GM12878 (cell line): ENCODE data around the gene ZNF407. TPM values are rescaled to one million over a fixed set of nuclear protein-coding genes. Genes with fewer than 3 reads are reported as not detected.

Source experiments
- ATAC-seq: fragments of 200-7000 bp; cut with Tn5 transposase; 3 replicates; pipeline ENCODE4 v1.9.1; 2020; ENCODE audit warnings: mild to moderate bottlenecking, moderate library complexity
- BruUV-seq: library from RNA; stranded (reverse); fragments of 400-500 nt; replicated peaks from 2 replicates; lab custom pipeline; 2021; lab: Mats Ljungman, UMichigan
- CTCF ChIA-PET: fragments of 300-600 bp; sonication (Branson Sonifier 250); formaldehyde crosslinking; extraction: SDS; loops from one replicate; lab custom pipeline; 2021; ENCODE audit warnings: inconsistent platforms; lab: Yijun Ruan, JAX
- POLR2A ChIA-PET: fragments of 350-600 bp; formaldehyde crosslinking; extraction: SDS; loops from one replicate; lab custom pipeline; 2021; ENCODE audit warnings: inconsistent platforms; lab: Charles Lee
- RAD21 ChIA-PET: fragments of 300-600 bp; sonication (Branson Sonifier 250); formaldehyde crosslinking; loops from one replicate; lab custom pipeline; 2023; ENCODE audit warnings: antibody characterized with exemption; ENCODE audit not compliant: unreplicated experiment; lab: Charles Lee
- SMC1A ChIA-PET: fragments of 300-600 bp; sonication (Branson Sonifier 250); formaldehyde crosslinking; loops from one replicate; lab custom pipeline; 2023; ENCODE audit not compliant: unreplicated experiment, uncharacterized antibody; lab: Charles Lee
- DNase-seq: peaks from one replicate; pipeline ENCODE4 v3.0.0-alpha.2; 2011; ENCODE audit warnings: low read depth, low spot score
- FAIRE-seq: peaks from 3 replicates; lab custom pipeline; 2011; peaks lifted over from hg19 to GRCh38; lab: Jason Lieb, UNC
- H2AFZ ChIP-seq: 2 replicates; pipeline ENCODE4 v1.6.0; 2011; ENCODE audit warnings: low read depth, low read length, control low read depth; ENCODE audit not compliant: control insufficient read depth
- H3K27ac ChIP-seq: 2 replicates; pipeline ENCODE4 v1.5.1; 2011; ENCODE audit warnings: control low read depth; ENCODE audit not compliant: control insufficient read depth, insufficient read depth
- H3K27me3 ChIP-seq, 2 experiments: replicated peaks in 1 of 2; 2 replicates each; pipeline versions ENCODE4 v1.6.0 to v1.6.1; 2011; ENCODE audit warnings: low read length in 1 of 2; ENCODE audit not compliant: control insufficient read depth in 2 of 2, insufficient read depth in 2 of 2
- H3K36me3 ChIP-seq, 2 experiments: 2 replicates each; pipeline ENCODE4 v1.5.1; 2011; ENCODE audit warnings: low read length in 1 of 2; ENCODE audit not compliant: control insufficient read depth in 2 of 2, insufficient read depth in 2 of 2
- H3K4me1 ChIP-seq: 2 replicates; pipeline ENCODE4 v1.6.1; 2011; ENCODE audit warnings: mild to moderate bottlenecking, low read length, moderate library complexity, mixed read lengths; ENCODE audit not compliant: control insufficient read depth, insufficient read depth
- H3K4me2 ChIP-seq: 2 replicates; pipeline ENCODE4 v1.6.0; 2011; ENCODE audit warnings: control low read depth; ENCODE audit not compliant: control insufficient read depth, insufficient read depth
- H3K4me3 ChIP-seq: fragments of 200-600 bp; sonication (generic); 2 replicates; pipeline ENCODE4 v1.5.1; 2016
- H3K79me2 ChIP-seq: 2 replicates; pipeline ENCODE4 v1.6.0; 2011; ENCODE audit warnings: low read length; ENCODE audit not compliant: control insufficient read depth, insufficient read depth
- H3K9ac ChIP-seq: 2 replicates; pipeline ENCODE4 v1.8.0; 2011; ENCODE audit warnings: low read length, control low read depth, mixed read lengths; ENCODE audit not compliant: control insufficient read depth, insufficient read depth
- H3K9me3 ChIP-seq: replicated peaks from 3 replicates; pipeline ENCODE4 v1.5.1; 2011; ENCODE audit warnings: mild to moderate bottlenecking, low read length; ENCODE audit not compliant: control insufficient read depth, insufficient read depth
- H4K20me1 ChIP-seq: 2 replicates; pipeline ENCODE4 v1.6.0; 2011; ENCODE audit not compliant: control insufficient read depth, insufficient read depth
- BMI1 ChIP-seq: fragments of 450-650 bp; IDR thresholded peaks from 2 replicates; pipeline ENCODE4 v1.6.1; 2016; ENCODE audit warnings: mild to moderate bottlenecking, moderate library complexity, borderline replicate concordance
- CTCF ChIP-seq, 3 experiments: IDR thresholded peaks in 2 of 3; conservative IDR thresholded peaks in 1 of 3; 2 replicates each; pipeline ENCODE4 v1.5.1; 2011; ENCODE audit warnings: low read depth in 3 of 3, low read length in 3 of 3, mild to moderate bottlenecking in 3 of 3, control low read depth in 2 of 3, moderate library complexity in 2 of 3, inconsistent platforms in 1 of 3, mixed read lengths in 1 of 3; ENCODE audit not compliant: control insufficient read depth in 2 of 3, insufficient read depth in 1 of 3; ENCODE audit errors: extremely low read depth in 1 of 3
- JUNB ChIP-seq: IDR thresholded peaks from 2 replicates; pipeline ENCODE4 v1.6.1; 2016; ENCODE audit warnings: antibody characterized with exemption, mild to moderate bottlenecking
- MEF2B ChIP-seq: fragments of 450-650 bp; IDR thresholded peaks from 2 replicates; pipeline ENCODE4 v1.6.1; 2018; ENCODE audit warnings: mild to moderate bottlenecking, moderate library complexity; ENCODE audit not compliant: partially characterized antibody, poor library complexity, severe bottlenecking
- PAX8 ChIP-seq: fragments of 450-650 bp; IDR thresholded peaks from 2 replicates; pipeline ENCODE4 v1.6.1; 2017; ENCODE audit warnings: mild to moderate bottlenecking, moderate library complexity
- RAD21 ChIP-seq: IDR thresholded peaks from 2 replicates; pipeline ENCODE4 v1.6.1; 2011; ENCODE audit warnings: mild to moderate bottlenecking, low read depth, low read length, moderate library complexity; ENCODE audit not compliant: insufficient read depth
- RCOR1 ChIP-seq: conservative IDR thresholded peaks from 2 replicates; pipeline ENCODE4 v1.6.1; 2012; ENCODE audit warnings: low read depth, low read length, improper control_type of control experiment
- RELA ChIP-seq: fragments of 450-650 bp; IDR thresholded peaks from 2 replicates; pipeline ENCODE4 v1.8.0; 2014; ENCODE audit warnings: borderline replicate concordance; ENCODE audit not compliant: partially characterized antibody
- SMAD1 ChIP-seq: fragments of 450-650 bp; IDR thresholded peaks from 2 replicates; pipeline ENCODE4 v1.6.1; 2018; ENCODE audit warnings: mild to moderate bottlenecking, low read depth; ENCODE audit not compliant: partially characterized antibody
- WRNIP1 ChIP-seq: IDR thresholded peaks from 2 replicates; pipeline ENCODE4 v1.6.1; 2011; ENCODE audit warnings: low read depth, low read length, improper control_type of control experiment, borderline replicate concordance
- YBX1 ChIP-seq: fragments of 450-650 bp; IDR thresholded peaks from 2 replicates; pipeline ENCODE4 v1.6.1; 2016; ENCODE audit warnings: antibody characterized with exemption
- ZNF622 ChIP-seq: fragments of 450-650 bp; IDR thresholded peaks from 2 replicates; pipeline ENCODE4 v1.6.1; 2017; ENCODE audit warnings: mild to moderate bottlenecking, inconsistent platforms
- WGBS: methylation state at CpG from one replicate; pipeline ENCODE4 v1.1.6; 2016; ENCODE audit warnings: low lambda C conversion rate; ENCODE audit not compliant: insufficient replicate concordance, insufficient coverage; ENCODE audit errors: missing lambda C conversion rate; 5-methylcytosine and 5-hydroxymethylcytosine counted together
- in situ Hi-C: fragments of 300-500 bp; cut with MboI; formaldehyde crosslinking; loops from 9 replicates; pipeline ENCODE4 v1.14.3; 2018; ENCODE audit warnings: mixed read lengths
- intact Hi-C: fragments of 100-400 bp; cut with micrococcal nuclease; formaldehyde crosslinking; loops from one replicate; pipeline ENCODE4 v1.14.2; 2022; ENCODE audit not compliant: unreplicated experiment
- polyA plus RNA-seq, 11 experiments: library from polyadenylated mRNA; depleted of rRNA in 4 of 11; unstranded in 6 of 11; stranded (reverse) in 5 of 11; fragments of >200 nt; fragmentation: Nextera tagmentation in 4 of 11; fragmentation: Illumina TruSeq in 1 of 11; extraction: Ambion mirVana in 4 of 11; extraction: Trizol in 1 of 11; gene quantifications; 1 replicate in 1 of 11; 2 replicates in 10 of 11; pipeline versions ENCODE4 v1.2.1 to v1.2.3, GENCODE V29; 2011 to 2016; ENCODE audit warnings: inconsistent platforms in 2 of 11, missing spikeins in 2 of 11, low read depth in 1 of 11
- total RNA-seq, 4 experiments: library from RNA; depleted of rRNA in 3 of 4; stranded (reverse); fragments of >200 nt in 3 of 4; fragmentation: Illumina TruSeq in 1 of 4; extraction: Trizol in 1 of 4; gene quantifications; 2 replicates each; pipeline versions ENCODE4 v1.2.1 to v1.2.3, GENCODE V29; 2013 to 2021
- TF ChIP-seq, protein P1 (sequence below): IDR thresholded peaks from 2 replicates; pipeline ENCODE4 v1.6.1; 2012; ENCODE audit warnings: mild to moderate bottlenecking, low read depth, low read length

Gene ZNF407
- total and polyA plus RNA-seq, 10 of the 15 experiments (the other 5 are each of a cell fraction or from before 2014, with no cell fraction given), result 0.69 to 11.6 (median 5.3) TPM

GRCh38 chr18:74652392-74652988 lies 54.8 kb downstream of the ZNF407 start (continued):
- TF ChIP-seq CTCF (IDR thresholded peaks at IDR 0.05 in 2 of 3, conservative IDR thresholded peaks at IDR 0.05 in 1 of 3; ENCODE audit: control insufficient read depth in 2 of 3, extremely low read depth in 1 of 3, insufficient read depth in 1 of 3, low read depth in 3 of 3, low read length in 3 of 3), result peak; percentile 30 to 62 (median 58); a peak in 4 of 6 replicates
- TF ChIP-seq ZNF622, result no peak
- no peak for TF ChIP-seq RCOR1
- 0 out of 2 replicates have a peak, but pooled peaks have one; percentile 11 for TF ChIP-seq JUNB
- TF ChIP-seq RELA, result no peak
- TF ChIP-seq BMI1, result no peak
- TF ChIP-seq, all 136 proteins: peak for 4

GRCh38 chr18:74654638-74655037 lies 57.0 kb downstream of the ZNF407 start:
- DNase-seq (no peak), ATAC-seq (peak; percentile 64), FAIRE-seq (no peak)
- 30% methylated on average over 2 of the region's 2 CpGs for WGBS
- no peaks in the 10 kb centered on the region for H3K36me3 ChIP-seq
- H3K4me3 ChIP-seq, result no peak overlapping the region
- H3K4me1 ChIP-seq, result no peaks in the 10 kb centered on the region
- ChIA-PET CTCF (interaction anchor here (0.6 to 3.5 kb wide), 7 partner anchors 24 to 1076 kb away, joined by 3 to 38 read pairs (median 5); no protein-coding TSS in a partner anchor), RAD21 (interaction anchor here (2.6 kb wide), 1 partner anchor 825 kb away, joined by 14 read pairs; no protein-coding TSS in a partner anchor), POLR2A (no interaction called here), SMC1A (interaction anchor here (1.0 to 3.5 kb wide), 5 partner anchors 11 to 824 kb away, joined by 3 to 32 read pairs (median 8); no protein-coding TSS in a partner anchor)
- no peaks in the 10 kb centered on the region for H4K20me1 ChIP-seq
- H3K27ac ChIP-seq, result no peak overlapping the region
- no peaks in the 10 kb centered on the region for H3K9me3 ChIP-seq
- H3K27me3 ChIP-seq, result no peaks in the 10 kb centered on the region
- intact Hi-C loops, result loop anchor here (5.0 to 10.0 kb wide), 3 partner anchors 220 to 1690 kb away; partner anchors contain the start of gene TSHZ1
- H3K9ac ChIP-seq, result no peak overlapping the region
- H3K79me2 ChIP-seq, result no peaks in the 10 kb centered on the region
- H2AFZ ChIP-seq, result no peak overlapping the region
- no peak overlapping the region for H3K4me2 ChIP-seq
- BruUV-seq, result no TSS peak
- in situ Hi-C loops, result loop anchor here (25.0 kb wide), 1 partner anchor 308 kb away; no protein-coding TSS in a partner anchor
- TF ChIP-seq, protein P1, sequence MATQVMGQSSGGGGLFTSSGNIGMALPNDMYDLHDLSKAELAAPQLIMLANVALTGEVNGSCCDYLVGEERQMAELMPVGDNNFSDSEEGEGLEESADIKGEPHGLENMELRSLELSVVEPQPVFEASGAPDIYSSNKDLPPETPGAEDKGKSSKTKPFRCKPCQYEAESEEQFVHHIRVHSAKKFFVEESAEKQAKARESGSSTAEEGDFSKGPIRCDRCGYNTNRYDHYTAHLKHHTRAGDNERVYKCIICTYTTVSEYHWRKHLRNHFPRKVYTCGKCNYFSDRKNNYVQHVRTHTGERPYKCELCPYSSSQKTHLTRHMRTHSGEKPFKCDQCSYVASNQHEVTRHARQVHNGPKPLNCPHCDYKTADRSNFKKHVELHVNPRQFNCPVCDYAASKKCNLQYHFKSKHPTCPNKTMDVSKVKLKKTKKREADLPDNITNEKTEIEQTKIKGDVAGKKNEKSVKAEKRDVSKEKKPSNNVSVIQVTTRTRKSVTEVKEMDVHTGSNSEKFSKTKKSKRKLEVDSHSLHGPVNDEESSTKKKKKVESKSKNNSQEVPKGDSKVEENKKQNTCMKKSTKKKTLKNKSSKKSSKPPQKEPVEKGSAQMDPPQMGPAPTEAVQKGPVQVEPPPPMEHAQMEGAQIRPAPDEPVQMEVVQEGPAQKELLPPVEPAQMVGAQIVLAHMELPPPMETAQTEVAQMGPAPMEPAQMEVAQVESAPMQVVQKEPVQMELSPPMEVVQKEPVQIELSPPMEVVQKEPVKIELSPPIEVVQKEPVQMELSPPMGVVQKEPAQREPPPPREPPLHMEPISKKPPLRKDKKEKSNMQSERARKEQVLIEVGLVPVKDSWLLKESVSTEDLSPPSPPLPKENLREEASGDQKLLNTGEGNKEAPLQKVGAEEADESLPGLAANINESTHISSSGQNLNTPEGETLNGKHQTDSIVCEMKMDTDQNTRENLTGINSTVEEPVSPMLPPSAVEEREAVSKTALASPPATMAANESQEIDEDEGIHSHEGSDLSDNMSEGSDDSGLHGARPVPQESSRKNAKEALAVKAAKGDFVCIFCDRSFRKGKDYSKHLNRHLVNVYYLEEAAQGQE, result no peak
- TF ChIP-seq RAD21 (peak; percentile 41), SMAD1 (no peak), PAX8 (no peak), MEF2B (no peak), YBX1 (no peak), CTCF (IDR thresholded peaks at IDR 0.05 in 2 of 3, conservative IDR thresholded peaks at IDR 0.05 in 1 of 3; ENCODE audit: control insufficient read depth in 2 of 3, extremely low read depth in 1 of 3, insufficient read depth in 1 of 3, low read depth in 3 of 3, low read length in 3 of 3) (peak in 1 of 3 experiments; percentile 10; a peak in 1 of 6 replicates), WRNIP1 (no peak), BMI1 (no peak)
